PC-3 (cell line): ENCODE measurements around the gene CMTM2. TPM values are rescaled to one million over a fixed set of nuclear protein-coding genes. Genes with fewer than 3 reads are reported as not detected.

Source experiments
- ATAC-seq: fragments of 200-7000 bp; cut with Tn5 transposase; 2 replicates; pipeline ENCODE4 v1.9.1; 2020; ENCODE audit warnings: mild to moderate bottlenecking, moderate library complexity
- BruUV-seq: library from RNA; stranded (reverse); fragments of 400-500 nt; replicated peaks from 2 replicates; lab custom pipeline; 2021; lab: Mats Ljungman, UMichigan
- CTCF ChIA-PET: fragments of 300-600 bp; sonication (Branson Sonifier 250); formaldehyde crosslinking; loops from one replicate; lab custom pipeline; 2022; ENCODE audit warnings: antibody characterized with exemption; lab: Charles Lee
- POLR2A ChIA-PET: fragments of 300-600 bp; sonication (Branson Sonifier 250); formaldehyde crosslinking; loops from one replicate; lab custom pipeline; 2022; ENCODE audit warnings: antibody characterized with exemption; ENCODE audit not compliant: unreplicated experiment; lab: Charles Lee
- DNase-seq: peaks from one replicate; pipeline ENCODE4 v3.0.0-alpha.2; 2015
- H2AFZ ChIP-seq: fragments of 300-600 bp; sonication (generic); 2 replicates; pipeline ENCODE4 v1.6.0; 2016; ENCODE audit warnings: antibody characterized with exemption, low read length
- H3F3A ChIP-seq: fragments of 300-600 bp; sonication (generic); one replicate; pipeline ENCODE4 v1.6.0; 2017; ENCODE audit warnings: antibody characterized with exemption, low read length, control low read depth, mild to moderate bottlenecking; ENCODE audit not compliant: unreplicated experiment
- H3K27ac ChIP-seq: fragments of 300-600 bp; sonication (generic); 2 replicates; pipeline ENCODE4 v1.5.1; 2016; ENCODE audit warnings: mild to moderate bottlenecking, low read length
- H3K27me3 ChIP-seq: fragments of 300-600 bp; sonication (generic); 2 replicates; pipeline ENCODE4 v1.6.1; 2016; ENCODE audit warnings: low read length, mixed read lengths
- H3K36me3 ChIP-seq: fragments of 300-600 bp; sonication (generic); 2 replicates; pipeline ENCODE4 v1.6.1; 2016; ENCODE audit warnings: low read depth, mixed run types, low read length, mixed read lengths
- H3K4me1 ChIP-seq: fragments of 300-600 bp; sonication (generic); 2 replicates; pipeline ENCODE4 v1.5.1; 2016; ENCODE audit warnings: low read length; ENCODE audit not compliant: insufficient read depth
- H3K4me2 ChIP-seq: fragments of 300-600 bp; sonication (generic); 2 replicates; pipeline ENCODE4 v1.6.0; 2016; ENCODE audit warnings: low read length
- H3K4me3 ChIP-seq: fragments of 300-600 bp; sonication (generic); 2 replicates; pipeline ENCODE4 v1.5.1; 2016; ENCODE audit warnings: mild to moderate bottlenecking, low read length, mixed read lengths
- H3K79me2 ChIP-seq: fragments of 300-600 bp; sonication (generic); 2 replicates; pipeline ENCODE4 v1.6.1; 2017; ENCODE audit warnings: low read length, mixed read lengths
- H3K9ac ChIP-seq: fragments of 300-600 bp; sonication (generic); 2 replicates; pipeline ENCODE4 v1.6.0; 2016; ENCODE audit warnings: mild to moderate bottlenecking, low read length
- H3K9me2 ChIP-seq: fragments of 300-600 bp; sonication (generic); replicated peaks from 2 replicates; pipeline ENCODE4 v1.6.1; 2016; ENCODE audit warnings: mixed run types, low read length, mixed read lengths
- H3K9me3 ChIP-seq: fragments of 300-600 bp; sonication (generic); 2 replicates; pipeline ENCODE4 v1.6.1; 2016; ENCODE audit warnings: low read length, mixed read lengths
- H4K20me1 ChIP-seq: fragments of 300-600 bp; sonication (generic); 2 replicates; pipeline ENCODE4 v1.6.1; 2016; ENCODE audit warnings: low read length, mixed read lengths
- CTCF ChIP-seq: fragments of 300-600 bp; sonication (generic); conservative IDR thresholded peaks from 2 replicates; pipeline ENCODE4 v1.5.1; 2017; ENCODE audit warnings: antibody characterized with exemption, low read depth, mild to moderate bottlenecking, low read length
- EZH2 ChIP-seq: fragments of 300-600 bp; sonication (generic); IDR thresholded peaks from one replicate; pipeline ENCODE4 v1.6.1; 2017; ENCODE audit warnings: antibody characterized with exemption, mild to moderate bottlenecking, low read length; ENCODE audit not compliant: unreplicated experiment
- EZH2phosphoT487 ChIP-seq: fragments of 300-600 bp; sonication (generic); IDR thresholded peaks from 2 replicates; pipeline ENCODE4 v1.6.1; 2018; ENCODE audit warnings: mild to moderate bottlenecking, antibody characterized with exemption, low read length, borderline replicate concordance
- intact Hi-C: fragments of 100-400 bp; cut with micrococcal nuclease; formaldehyde crosslinking; loops from 2 replicates; pipeline ENCODE4 v1.9.0; 2023
- total RNA-seq: library from RNA; depleted of rRNA; stranded (reverse); fragments of >200 nt; gene quantifications from 2 replicates; pipeline ENCODE4 v1.2.3, GENCODE V29; 2014

The CMTM2 gene
- total RNA-seq, 1 experiment from 2014 or later = not detected

GRCh38 chr16:66562409-66562808 is 16.9 kb upstream of the CMTM2 start:
- Histone ChIP-seq H3K79me2 (no peaks in the 10 kb centered on the region), H4K20me1 (no peaks in the 10 kb centered on the region), H3K4me1 (no peaks in the 10 kb centered on the region), H3K36me3 (no peaks in the 10 kb centered on the region), H3K9me2 (no peaks in the 10 kb centered on the region), H3K4me3 (no peak overlapping the region), H3K9ac (peak overlapping the region; percentile 17; the same call in 1 of the 2 replicates), H2AFZ (no peak overlapping the region), H3F3A (no peaks in the 10 kb centered on the region), H3K27ac (peak overlapping the region; percentile 46), H3K27me3 (no peaks in the 10 kb centered on the region), H3K9me3 (no peaks in the 10 kb centered on the region), H3K4me2 (no peak overlapping the region)
- TF ChIP-seq EZH2phosphoT487 = no peak
- no peak for TF ChIP-seq EZH2
- peak; percentile 40; the same call in 1 of the 2 replicates for TF ChIP-seq CTCF
- ATAC-seq (no peak), DNase-seq (no peak)
- no TSS peak for BruUV-seq
- intact Hi-C loops = loop anchor here (2.0 kb wide), 1 partner anchor 42 kb away; the partner anchor contains the start of gene CMTM3
- POLR2A ChIA-PET = no interaction called here
- CTCF ChIA-PET = interaction anchor here (0.6 to 1.0 kb wide), 2 partner anchors 311 to 1243 kb away, joined by 3 to 4 read pairs; no protein-coding TSS in a partner anchor

GRCh38 chr16:66562986-66563385 is 16.3 kb upstream of the CMTM2 start:
- no peaks in the 10 kb centered on the region for H3K9me3 ChIP-seq
- intact Hi-C loops = loop anchor here (2.0 kb wide), 1 partner anchor 42 kb away; the partner anchor contains the start of gene CMTM3
- no peak overlapping the region for H3K4me3 ChIP-seq
- no peaks in the 10 kb centered on the region for H3K27me3 ChIP-seq
- no peaks in the 10 kb centered on the region for H3K36me3 ChIP-seq
- DNase-seq = no peak
- no peak for ATAC-seq
- TF ChIP-seq EZH2 = no peak
- TF ChIP-seq CTCF = no peak
- no peak for TF ChIP-seq EZH2phosphoT487
- no peaks in the 10 kb centered on the region for H3K9me2 ChIP-seq
- no peaks in the 10 kb centered on the region for H3F3A ChIP-seq
- H3K4me1 ChIP-seq = no peaks in the 10 kb centered on the region
- POLR2A ChIA-PET = interaction anchor here (0.7 kb wide), 1 partner anchor 268 kb away, joined by 3 read pairs; the partner anchor contains the start of gene NAE1
- no peak overlapping the region for H3K27ac ChIP-seq
- H2AFZ ChIP-seq = no peak overlapping the region
- CTCF ChIA-PET = interaction anchor here (1.0 kb wide), 1 partner anchor 310 kb away, joined by 4 read pairs; no protein-coding TSS in a partner anchor
- no peaks in the 10 kb centered on the region for H3K79me2 ChIP-seq
- H4K20me1 ChIP-seq = no peaks in the 10 kb centered on the region
- no TSS peak for BruUV-seq
- H3K9ac ChIP-seq = no peak overlapping the region
- no peak overlapping the region for H3K4me2 ChIP-seq

GRCh38 chr16:66563574-66564334 is 15.5 kb upstream of the CMTM2 start:
- H3K4me3 ChIP-seq = no peak overlapping the region
- H3K4me1 ChIP-seq = no peaks in the 10 kb centered on the region
- H3K9ac ChIP-seq = no peak overlapping the region
- no TSS peak for BruUV-seq
- DNase-seq (no peak), ATAC-seq (no peak)
- intact Hi-C loops = loop anchor here (2.0 kb wide), 1 partner anchor 41 kb away; the partner anchor contains the start of gene CMTM3
- H4K20me1 ChIP-seq = no peaks in the 10 kb centered on the region
- no peak overlapping the region for H3K4me2 ChIP-seq
- no peaks in the 10 kb centered on the region for H3K9me3 ChIP-seq
- H3K9me2 ChIP-seq = no peaks in the 10 kb centered on the region
- CTCF ChIA-PET = no interaction called here
- POLR2A ChIA-PET = interaction anchor here (0.7 kb wide), 1 partner anchor 267 kb away, joined by 3 read pairs; the partner anchor contains the start of gene NAE1
- H3K27ac ChIP-seq = no peak overlapping the region
- H3K36me3 ChIP-seq = no peaks in the 10 kb centered on the region
- no peak overlapping the region for H2AFZ ChIP-seq
- H3K79me2 ChIP-seq = no peaks in the 10 kb centered on the region
- H3K27me3 ChIP-seq = no peaks in the 10 kb centered on the region
- H3F3A ChIP-seq = no peaks in the 10 kb centered on the region
- no peak for TF ChIP-seq EZH2
- no peak for TF ChIP-seq CTCF
- no peak for TF ChIP-seq EZH2phosphoT487
